GDM1 (cell line): ENCODE data around the gene SOX12.
"Not testable (repeated sequence)": the region's sequence is repeated elsewhere in the genome, so short reads cannot be mapped to it uniquely, and the experiment has no call there.

Source experiments
- DNase-seq: peaks from one replicate; lab custom pipeline; 2025; lab: John Stamatoyannopoulos, UW

The SOX12 gene

DNA sequence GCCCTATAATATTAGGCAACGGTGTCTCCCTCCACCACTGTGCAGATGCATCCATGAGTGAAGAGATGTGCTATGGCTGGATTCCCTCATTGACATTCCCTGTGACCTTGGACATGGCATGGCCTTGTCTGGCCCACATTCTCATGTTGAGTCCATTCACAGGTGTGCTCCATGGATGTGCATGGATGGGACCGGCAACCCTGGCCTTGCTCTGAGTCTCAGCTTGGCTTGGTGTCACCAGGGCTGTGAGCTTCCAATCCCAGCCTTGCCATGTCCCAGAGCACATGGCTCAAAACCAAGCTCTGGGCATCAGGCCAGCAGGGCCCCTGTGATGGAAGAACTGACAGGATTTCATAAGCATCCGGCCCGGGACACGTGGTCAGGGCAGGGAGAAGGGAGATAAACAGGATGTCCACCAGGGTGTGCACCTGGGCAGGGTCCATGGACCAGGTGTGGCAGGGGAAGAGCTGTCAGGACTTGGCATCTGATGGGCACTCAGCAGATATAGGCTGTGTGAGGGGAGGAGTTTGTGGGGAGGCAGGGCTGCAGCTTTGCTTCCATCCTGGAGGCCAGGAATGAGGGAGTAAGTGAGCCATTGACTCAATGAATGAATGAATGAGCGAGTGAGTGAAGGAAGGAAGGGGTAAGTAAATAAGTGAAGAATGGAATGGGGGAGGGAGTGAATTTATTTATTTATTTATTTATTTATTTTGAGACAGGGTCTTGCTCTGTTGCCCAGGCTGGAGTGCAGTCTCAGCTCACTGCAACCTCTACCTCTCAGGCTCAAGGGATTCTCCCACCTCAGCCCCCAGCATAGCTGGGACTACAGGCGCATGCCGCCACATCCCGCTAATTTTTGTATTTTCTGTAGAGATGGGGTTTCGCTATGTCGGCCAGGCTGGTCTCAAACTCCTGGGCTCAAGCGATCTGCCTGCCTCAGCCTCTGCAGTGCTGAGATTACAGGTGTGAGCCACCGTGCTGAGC is 37.2 kb downstream of the SOX12 start:
- no peak for DNase-seq

DNA sequence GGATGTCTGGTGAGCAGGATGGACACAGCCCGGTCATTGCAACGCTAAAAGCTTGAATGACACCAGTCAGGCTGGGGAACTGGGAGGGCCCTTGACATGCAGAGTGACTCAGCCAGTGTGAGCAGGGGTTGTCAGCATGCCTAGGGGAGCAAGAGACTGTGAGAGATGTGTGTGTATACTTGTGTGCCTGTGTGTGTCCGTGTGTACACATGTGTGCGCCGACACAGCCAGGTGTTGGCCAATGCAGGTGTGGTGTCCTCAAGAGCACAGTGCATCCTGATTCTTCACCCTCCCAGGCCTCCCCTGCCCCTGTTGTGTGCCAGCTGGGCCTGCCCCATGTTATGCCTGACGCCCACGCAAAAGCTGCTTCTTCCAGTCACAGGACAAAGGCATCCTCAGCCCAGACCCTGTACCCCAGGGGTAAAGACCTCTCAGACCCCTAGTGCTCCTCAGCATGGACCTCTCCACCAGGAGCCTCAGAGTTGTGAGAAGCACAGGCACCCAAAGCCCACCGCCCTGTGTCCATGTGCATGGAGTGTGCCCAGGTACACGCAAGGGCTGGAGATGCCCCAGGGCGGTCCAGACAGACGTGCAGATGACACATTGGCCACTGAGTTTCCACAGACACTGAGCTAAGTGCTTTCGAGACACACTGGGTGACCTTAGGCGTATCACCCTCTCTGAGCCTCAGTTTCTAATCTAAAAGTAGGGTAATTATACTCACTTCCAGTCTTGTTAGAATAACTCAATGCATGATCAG is 38.1 kb downstream of the SOX12 start:
- DNase-seq, result no peak

DNA sequence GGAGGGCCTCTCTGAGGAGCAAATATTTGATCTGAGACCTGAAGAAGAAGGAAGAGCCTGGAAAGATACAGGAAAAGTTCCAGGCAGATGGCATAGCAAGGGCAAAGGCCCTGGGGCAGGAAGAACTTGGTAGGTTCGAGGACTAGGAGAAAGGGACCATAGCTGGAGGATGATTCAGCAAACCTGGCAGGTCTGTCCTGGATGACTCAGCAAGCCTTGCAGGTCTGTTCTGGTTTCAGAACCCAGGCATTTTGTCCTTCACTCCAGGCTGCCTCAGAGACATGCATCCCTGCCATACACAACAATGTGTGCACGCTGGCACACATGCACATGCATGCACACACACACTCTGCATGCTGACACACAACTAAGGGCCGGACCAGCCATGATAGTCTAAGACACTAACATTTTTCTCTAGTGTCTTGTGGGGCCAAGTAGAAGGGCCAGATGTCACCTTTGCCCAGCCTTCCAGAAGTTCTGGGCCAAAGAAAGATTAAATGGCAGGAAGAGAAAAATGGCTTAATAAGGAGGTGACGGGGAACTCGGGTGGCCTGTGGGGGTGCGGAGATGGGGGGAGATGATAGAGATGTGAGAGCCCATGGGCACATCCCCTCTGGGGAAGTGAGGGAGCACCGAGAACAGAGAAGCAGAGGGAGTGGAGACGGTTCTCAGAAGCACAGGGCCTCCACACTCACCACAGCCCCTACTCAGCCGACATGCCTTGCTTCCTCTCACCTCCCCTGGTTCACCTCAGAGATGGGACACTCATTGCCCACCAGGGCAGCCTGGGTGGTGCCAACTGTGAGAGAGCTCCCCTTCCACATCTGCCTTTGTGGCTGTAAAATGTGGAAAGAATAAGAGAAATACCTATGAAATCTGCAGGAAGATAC is 39.8 kb downstream of the SOX12 start:
- no peak for DNase-seq

DNA sequence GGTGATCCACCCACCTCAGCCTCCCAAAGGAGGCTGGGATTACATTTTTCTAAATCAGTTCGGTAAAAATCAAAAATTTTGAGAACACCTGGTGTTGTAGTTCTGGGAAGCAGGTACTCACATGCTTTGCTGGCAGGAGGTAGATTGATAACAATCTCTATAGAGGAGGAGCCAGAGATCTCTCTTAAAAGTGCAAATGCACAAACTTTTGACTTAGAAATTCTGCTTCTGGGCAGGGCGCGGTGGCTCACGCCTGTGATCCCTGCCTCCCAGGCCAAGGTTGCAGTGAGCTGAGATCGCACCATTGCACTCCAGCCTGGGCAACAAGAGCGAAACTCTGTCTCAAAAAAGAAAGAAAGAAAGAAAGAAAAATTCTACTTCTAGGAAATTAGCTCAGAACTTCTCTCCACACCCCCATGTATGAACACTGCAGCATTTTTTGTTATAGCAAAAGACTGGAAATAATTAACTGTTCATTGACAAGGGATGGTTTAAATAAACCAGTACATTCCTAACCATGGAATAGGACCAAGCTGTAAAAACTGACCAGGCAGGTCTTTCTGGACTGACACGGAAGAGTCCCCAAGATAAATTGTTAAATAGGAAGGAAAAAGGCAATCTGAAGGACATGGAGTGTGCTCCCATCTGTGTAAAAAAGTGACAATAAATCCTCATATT is 40.8 kb downstream of the SOX12 start:
- DNase-seq, result no peak

DNA sequence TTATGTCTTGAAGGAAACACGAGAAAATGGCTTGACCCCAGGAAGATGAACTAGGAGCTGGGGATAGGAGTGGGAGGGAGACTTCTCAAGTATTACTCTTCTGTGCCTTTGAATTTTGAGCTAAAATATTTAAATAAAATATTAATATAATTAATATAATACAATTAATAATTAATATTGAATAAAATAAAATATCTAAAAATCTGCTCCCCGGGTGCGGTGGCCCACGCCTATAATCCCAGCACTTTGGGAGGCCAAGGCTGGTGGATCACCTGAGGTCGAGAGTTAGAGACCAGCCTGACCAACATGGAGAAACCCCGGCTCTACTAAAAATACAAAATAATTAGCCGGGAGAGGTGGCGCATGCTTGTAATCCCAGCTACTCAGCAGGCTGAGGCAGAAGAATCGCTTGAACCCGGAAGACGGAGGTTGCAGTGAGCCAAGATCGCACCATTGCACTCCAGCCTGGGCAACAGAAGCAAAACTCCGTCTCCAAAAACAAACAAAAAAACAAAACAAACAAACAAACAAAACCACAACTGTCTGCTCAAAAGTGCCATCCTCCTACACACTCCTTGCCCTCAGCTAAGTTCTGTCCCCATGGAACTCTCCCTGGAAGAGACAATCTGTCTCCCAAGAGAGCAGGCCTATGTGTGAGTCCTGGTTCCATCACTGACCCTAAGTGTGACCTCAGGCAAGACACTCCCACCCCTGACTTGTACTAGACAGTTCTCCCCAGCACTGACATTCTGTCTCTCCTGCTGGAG is 41.5 kb downstream of the SOX12 start:
- DNase-seq, result no peak

DNA sequence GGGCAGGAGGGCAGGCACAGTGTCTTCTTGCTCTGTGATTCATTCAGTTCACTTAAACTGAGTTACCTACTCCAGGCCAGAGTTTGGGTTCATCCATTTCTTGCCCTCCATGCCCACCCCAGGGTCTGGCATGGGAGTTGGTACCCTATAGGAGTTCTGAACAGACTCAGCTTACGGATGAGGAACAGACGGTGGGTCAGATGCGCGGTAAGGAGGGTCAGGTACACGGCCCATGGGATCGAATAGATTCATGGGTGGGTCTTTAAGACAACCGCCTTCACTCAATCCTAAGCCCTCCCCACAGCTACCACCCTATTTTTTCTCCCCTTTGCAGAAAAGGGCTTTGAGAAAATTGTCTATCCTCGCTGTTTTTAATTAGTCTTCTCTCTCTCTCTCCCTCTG is 42.1 kb downstream of the SOX12 start:
- no peak for DNase-seq

DNA sequence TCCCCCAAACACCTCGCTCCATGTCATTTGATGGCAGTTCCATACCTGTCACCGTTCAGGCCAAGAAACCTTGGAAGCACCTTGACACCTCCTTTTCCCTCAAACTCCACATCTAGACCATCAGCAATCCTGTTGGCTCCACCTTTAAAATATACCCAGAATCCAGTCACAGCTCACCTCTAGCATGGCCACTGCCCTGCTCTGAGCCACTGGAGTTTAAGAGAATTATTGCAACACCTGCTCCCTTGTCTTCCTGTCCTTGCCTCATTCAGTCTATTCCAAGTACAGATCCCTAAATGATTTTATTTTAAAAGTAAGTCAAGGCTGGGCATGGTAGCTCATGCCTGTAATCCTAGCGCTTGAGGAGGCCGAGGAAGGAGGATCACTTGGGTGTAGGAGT is 43.6 kb downstream of the SOX12 start:
- DNase-seq, result no peak

DNA sequence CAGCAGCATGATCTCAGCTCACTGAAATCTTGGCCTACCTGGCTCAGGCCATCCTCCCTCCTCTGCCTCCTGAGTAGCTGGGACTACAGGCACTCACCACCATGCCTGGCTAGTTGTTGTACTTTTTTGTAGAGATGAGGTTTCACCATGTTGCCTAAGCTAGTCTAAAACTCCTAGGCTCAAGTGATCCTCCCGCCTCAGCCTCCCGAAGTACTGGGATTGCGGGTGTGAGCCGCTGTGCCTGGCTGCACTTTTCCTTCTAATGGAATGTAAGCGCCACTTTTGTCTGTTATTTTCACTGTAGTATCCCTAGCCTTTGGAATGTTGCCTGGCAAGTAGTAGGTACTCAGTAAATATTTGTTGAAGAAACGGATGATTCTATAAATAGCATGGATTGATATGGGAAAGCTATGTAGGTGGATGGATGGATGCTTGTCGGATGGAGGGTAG is 44.8 kb downstream of the SOX12 start:
- DNase-seq, result no peak

DNA sequence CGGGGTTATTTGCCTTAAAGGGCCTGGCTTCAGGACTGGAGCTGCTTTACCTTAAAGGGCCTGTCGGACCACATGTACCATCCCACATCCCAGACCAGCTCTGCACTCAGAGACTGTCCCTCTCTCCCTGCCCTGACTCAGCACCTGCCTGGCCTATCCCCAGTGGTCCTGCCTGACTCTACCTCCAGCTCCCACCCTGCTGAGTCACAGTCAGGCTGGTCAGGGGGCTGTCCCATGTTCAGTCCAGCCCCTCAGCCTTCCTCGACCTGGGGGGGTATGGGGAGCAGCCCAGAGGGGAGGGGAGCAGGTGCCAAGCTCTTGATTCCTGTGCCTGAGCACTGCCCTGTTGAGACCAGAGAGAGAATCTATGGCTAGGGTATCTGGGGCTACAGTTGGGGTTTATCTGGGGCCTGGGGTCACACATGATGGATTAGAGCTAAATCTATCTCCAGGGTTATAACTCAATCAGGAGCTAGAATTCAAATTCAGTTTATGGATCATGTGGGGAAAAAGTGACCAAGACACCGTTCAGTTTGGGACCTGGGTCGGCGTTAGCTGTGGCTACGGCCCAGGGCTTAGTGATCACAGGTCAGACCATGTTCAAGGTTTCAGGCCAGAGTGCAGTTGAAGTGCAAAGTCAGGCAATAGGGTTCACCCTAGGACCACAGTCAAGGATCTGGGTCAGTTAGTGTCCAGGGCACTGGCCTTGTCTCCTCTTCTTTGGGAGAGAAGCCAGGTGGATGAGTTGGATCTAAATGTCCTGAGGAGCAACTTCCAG is 45.8 kb downstream of the SOX12 start:
- DNase-seq, result no peak

DNA sequence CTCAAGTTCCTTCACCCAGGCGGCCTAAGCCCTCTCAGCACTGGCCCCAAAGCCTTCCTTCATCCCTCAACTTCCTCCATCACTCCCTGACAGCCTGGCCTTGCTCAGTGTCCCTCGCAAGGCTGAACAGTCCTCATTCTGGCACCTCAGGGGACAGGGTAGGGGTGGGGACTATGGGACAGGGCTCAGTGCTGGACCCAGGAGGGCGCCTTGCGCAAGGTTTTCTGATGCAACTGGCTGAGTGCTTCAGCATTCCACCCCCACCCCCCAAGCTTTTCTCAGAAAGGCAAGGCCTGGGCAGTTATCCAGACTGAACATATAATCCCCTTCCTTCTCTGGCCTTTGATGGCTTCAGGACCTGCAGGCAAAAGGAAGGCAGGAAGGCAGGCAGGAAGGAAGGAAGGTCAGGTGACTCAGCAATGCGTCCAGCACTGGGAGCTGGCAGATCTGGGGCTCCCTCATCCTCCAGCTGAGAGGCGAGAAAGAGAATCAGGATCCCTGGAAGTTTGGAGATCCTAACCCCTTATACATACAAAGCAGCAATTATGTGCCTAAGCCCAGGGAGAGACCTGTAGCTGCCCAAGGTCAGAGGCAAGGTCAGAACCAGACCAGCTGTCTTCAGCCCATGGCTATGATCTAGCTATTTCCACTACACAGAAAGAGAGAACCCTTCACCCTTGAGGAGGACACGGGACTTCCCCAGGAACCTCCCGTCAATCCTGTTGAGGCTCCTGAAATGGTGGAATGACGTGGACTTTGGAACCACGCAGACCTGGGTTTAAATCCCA is 46.6 kb downstream of the SOX12 start:
- no peak for DNase-seq

DNA sequence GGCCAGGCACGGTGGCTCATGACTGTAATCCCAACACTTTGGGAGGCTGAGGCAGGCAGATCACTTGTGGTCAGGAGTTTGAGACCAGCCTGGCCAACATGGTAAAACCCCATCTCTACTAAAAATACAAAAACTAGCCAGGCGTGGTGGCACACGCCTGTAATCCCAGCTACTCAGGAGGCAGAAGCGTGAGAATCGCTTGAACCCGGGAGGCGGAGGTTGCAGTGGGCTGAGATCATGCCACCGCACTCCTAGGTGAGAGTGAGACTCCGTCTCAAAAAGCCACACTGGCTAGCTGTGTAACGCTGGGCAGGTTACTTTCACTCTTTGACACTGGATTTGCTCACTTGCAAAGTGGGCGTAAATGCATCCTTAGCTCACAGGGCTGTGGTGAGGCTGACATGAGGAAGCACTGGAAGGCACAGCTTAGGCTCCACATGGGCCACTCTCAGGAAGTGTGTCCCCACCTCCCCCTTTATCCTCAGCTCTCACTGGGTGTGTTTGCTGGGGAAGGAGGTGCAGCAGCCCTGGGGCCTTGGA is 47.3 kb downstream of the SOX12 start:
- peak; percentile 46 for DNase-seq

DNA sequence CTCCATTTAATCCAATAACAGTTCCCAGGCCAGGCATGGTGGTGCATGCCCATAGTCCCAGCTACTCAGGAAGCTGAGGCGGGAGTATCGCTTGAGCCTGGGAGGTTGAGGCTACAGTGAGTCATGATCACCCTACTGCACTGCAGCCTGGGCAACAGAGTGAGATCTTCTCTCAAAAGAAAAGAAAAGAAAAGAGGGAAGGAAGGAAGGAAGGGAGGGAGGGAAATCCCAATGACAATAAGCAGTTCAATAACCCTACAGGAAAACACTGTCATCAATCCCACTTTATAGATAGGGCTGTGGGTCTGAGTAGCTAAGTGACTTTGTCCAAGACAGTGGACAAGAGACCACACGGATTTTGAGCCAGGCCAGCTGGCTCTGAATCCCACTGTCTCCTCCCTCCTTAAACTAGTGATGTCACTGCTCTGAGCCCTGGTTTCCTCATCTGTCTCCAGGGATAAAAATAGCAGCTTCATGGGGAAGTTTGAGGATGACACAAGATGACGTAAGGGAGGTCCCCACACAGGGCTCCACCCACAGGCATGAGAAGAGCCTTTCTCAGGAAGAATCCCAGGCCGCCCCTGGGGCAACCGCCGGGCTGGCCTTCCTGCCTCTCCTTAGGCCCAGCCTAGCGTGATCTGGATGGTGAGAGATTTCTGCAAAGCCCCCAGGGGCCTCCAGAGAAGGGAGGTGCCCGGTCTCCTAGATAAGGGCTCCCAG is 48.0 kb downstream of the SOX12 start:
- DNase-seq, result peak; percentile 28

DNA sequence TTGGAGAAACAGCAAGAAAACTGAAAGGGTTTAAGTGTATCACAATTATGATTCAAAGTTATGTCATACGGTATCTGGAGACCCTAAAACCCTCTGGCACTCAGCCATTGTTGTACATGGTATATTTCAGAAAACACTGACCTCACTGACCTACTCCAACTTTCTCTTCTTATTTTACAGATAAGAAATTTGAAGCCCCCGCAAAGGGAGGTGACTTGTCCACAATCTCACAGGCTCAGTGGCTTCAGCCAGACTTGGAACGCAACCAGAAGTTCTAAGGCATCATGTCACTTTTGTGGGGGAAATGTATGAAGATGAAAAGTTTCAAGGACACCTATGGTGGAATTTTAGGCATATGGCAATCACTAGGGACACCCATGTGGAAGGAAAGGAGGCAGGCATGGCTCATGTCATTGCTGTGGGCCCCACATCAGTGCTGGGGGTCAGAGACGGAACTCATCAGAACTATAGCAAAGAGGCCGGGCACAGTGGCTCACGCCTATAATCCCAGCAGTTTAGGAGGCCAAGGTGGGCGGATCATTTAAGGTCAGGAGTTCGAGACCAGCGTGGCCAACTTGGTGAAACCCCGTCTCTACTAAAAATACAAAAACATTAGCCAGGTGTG is 50.0 kb downstream of the SOX12 start:
- DNase-seq, result no peak

DNA sequence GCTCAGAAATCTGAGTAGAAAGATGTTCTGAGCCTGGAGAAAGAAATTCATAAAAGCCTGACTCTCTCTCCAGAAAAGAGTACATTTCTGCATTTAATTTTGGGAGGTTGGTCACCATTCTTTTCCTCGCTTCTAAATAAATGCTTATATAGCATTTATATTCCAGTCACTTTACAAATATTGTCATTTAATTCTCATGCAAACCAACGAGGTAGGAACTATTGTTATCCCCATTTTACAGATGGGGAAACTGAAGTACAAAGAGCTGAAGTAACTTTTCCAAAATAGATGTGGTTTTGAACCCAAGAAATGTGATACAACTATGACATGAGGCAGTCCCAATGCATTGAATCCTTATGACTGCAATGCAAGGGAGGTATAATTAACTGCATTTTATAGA is 50.7 kb downstream of the SOX12 start:
- DNase-seq, result no peak

DNA sequence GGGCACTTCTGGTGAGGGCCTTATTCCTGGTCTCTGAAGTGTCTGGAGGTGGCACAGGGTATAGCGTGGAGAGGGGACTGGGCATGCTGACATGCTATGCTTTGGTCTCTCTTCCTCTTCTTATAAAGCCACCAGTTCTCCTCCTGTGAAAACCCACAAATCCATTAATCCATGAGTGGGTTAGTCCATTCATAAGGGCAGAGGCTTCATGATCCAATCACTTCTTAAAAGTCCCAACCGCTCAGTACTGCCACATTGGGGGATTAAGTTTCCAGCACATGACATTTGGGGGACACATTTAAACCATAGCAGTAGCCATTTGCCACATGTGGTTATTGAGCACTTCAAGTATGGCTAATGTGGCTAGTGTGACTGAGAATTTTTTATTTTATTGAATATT is 51.4 kb downstream of the SOX12 start:
- DNase-seq, result no peak

DNA sequence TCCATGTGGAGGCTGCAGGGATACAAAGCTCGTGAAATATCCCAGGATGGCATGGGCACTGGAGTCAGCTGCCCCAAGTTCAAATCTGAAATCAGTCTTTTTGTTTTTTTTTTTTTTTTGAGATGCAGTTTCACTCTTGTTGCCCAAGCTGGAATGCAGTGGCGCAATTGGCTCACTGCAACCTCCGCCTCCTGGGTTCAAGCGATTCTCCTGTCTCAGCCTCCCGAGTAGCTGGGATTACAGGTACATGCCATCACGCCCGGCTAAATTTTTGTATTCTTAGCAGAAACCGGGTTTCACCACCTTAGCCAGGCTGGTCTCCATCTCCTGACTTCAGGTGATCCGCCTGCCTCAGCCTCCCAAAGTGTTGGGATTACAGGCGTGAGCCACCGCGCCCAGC is 52.2 kb downstream of the SOX12 start:
- DNase-seq, result not testable (repeated sequence)

DNA sequence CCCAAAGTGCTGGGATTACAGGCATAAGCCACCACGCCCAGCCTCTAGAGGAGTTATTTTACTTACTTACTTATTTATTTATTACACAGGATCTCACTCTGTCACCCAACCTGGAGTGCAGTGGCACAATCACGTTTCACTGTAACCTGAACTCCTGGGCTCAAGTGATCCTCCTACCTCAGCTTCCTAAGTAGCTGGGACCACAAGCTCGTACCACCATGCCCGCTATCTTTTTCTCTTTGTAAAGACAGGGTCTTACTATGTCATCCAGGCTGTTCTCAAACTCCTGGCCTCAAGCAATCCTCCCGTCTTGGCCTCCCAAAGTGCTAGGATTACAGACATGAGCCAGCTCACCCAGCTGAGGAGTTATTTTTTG is 53.6 kb downstream of the SOX12 start:
- no peak for DNase-seq
